Lower leg skin (tissue), 3 donors: ENCODE data around the gene WASHC1.
"Not testable (repeated sequence)": the region's sequence is repeated elsewhere in the genome, so short reads cannot be mapped to it uniquely, and the experiment has no call there.

Source experiments
- POLR2A ChIP-seq, 2 donors: fragments of 450-650 bp; IDR thresholded peaks; one replicate each; pipeline ENCODE4 v1.6.1; 2016 to 2017; ENCODE audit warnings: antibody characterized with exemption in 2 of 2, mild to moderate bottlenecking in 1 of 2, moderate library complexity in 1 of 2
- TF ChIP-seq, protein P1 (sequence below), 3 donors: fragments of 450-650 bp; IDR thresholded peaks; one replicate each; pipeline ENCODE4 v1.5.1; 2016; ENCODE audit warnings: antibody characterized with exemption in 3 of 3, mild to moderate bottlenecking in 3 of 3, moderate library complexity in 2 of 3

- TF ChIP-seq, protein P1, sequence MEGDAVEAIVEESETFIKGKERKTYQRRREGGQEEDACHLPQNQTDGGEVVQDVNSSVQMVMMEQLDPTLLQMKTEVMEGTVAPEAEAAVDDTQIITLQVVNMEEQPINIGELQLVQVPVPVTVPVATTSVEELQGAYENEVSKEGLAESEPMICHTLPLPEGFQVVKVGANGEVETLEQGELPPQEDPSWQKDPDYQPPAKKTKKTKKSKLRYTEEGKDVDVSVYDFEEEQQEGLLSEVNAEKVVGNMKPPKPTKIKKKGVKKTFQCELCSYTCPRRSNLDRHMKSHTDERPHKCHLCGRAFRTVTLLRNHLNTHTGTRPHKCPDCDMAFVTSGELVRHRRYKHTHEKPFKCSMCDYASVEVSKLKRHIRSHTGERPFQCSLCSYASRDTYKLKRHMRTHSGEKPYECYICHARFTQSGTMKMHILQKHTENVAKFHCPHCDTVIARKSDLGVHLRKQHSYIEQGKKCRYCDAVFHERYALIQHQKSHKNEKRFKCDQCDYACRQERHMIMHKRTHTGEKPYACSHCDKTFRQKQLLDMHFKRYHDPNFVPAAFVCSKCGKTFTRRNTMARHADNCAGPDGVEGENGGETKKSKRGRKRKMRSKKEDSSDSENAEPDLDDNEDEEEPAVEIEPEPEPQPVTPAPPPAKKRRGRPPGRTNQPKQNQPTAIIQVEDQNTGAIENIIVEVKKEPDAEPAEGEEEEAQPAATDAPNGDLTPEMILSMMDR (IDR thresholded peaks at IDR 0.05), result not testable (repeated sequence)
- TF ChIP-seq POLR2A (IDR thresholded peaks at IDR 0.05), result not testable (repeated sequence)
Measured at GRCh38 chr9:16875-17274, 12.4 kb downstream of the WASHC1 start.
